ENCODE data around the gene ADD1. TPM values are rescaled to one million over a fixed set of nuclear protein-coding genes. Genes with fewer than 3 reads are reported as not detected.
A peak's percentile ranks its signal among the peaks of the same experiment; 100 is the strongest.

The ADD1 gene
- total RNA-seq, 2 donors from 2014 or later, result 297 to 327 TPM

DNA sequence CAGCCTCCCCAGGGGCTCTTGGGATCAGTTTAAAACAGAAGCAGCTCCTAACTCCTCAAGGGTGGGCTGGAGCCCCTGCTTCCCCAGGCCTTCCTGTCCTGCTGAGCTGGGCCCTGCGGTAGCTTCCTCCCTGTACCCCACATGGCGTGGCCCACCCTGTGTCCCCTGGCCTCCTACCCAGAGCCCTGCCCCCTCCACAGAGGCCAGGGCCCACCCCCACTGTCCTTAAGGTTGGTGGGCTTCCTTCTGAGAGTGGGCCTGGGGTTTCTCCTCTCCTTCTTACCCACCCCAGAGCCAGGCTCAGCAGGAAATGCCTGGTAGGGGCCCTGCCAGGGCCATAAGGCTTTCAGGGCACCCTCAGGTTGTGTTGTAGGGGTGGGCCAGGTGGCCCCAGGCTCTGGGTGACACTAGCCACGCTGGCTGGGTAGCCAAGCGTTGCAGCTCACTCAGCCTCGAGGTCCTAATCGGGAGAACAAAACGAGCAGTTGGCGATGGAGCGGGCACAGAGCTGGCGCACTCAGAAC is 39.1 kb upstream of the ADD1 start:
- peak; percentile 71 for DNase-seq (ENCODE audit: low spot score)
- intact Hi-C loops (cut with DNase I), result loop anchor here in 1 of 2 donors (10.0 kb wide), 1 partner anchor 50 kb away; no protein-coding TSS in a partner anchor

DNA sequence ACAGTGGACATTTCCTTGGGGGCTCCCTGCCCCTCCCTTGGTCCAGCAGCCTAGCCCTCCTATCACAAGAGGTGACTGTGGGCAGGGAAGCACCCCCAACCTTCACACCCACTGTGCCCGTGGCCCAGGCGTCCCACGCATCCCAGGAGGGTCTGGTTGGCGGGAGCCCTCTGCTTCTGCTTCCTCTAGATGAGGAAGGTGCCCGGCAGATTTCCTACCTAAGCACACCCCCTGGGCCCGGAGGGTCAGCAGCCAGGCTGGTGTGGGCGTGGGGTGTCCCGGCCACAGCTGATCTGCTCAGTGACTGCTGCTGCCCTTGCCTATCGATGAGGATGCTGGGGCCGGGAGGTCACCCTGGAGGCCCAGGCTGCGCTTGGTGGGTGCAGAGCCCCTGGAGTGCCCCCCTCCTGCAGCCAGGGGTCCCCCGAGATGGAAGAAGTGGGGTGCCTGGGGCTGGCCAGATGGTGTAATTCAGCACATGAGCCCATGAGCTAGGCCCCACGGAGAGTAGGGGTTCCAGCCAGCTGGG is 38.6 kb upstream of the ADD1 start:
- intact Hi-C loops (cut with DNase I), result loop anchor here in 1 of 2 donors (10.0 kb wide), 1 partner anchor 50 kb away; no protein-coding TSS in a partner anchor
- peak; percentile 71 for DNase-seq (ENCODE audit: low spot score)

DNA sequence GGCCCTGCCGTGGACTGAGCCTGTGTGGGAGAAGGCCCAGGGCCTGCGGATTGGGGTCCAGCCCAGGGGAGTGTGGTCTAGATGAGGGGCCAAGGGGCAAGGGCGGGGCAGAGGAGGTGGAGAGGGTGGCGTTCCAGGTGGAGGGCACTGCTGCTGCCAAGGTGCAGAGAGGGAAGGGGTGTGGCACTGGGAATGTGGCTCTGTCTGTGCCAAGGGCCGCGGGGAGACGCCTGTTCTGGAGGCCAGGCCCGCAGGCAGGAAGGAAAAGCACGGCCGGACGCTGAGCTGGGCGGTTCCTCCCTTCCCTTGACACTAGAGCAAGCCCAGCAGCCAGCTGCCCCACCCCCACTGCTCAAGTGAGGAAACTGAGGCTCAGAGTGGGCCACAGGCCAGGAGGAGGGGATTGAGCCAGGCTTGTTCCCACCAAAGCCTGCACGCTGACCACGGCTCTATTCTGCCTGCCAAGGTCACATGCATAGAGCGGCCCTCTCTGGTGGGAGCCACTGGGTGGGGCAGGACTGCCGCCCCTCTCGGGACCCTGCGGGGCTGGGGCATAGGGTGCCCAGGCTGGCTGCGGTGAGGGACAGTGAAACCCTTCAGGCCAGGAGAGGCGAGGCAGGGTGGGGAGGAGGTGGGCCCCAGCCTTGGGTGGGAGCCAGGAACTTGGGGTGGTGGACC is 37.8 kb upstream of the ADD1 start:
- peak; percentile 91 for DNase-seq (ENCODE audit: low spot score)
- intact Hi-C loops (cut with DNase I), result loop anchor here in 1 of 2 donors (10.0 kb wide), 1 partner anchor 49 kb away; no protein-coding TSS in a partner anchor

DNA sequence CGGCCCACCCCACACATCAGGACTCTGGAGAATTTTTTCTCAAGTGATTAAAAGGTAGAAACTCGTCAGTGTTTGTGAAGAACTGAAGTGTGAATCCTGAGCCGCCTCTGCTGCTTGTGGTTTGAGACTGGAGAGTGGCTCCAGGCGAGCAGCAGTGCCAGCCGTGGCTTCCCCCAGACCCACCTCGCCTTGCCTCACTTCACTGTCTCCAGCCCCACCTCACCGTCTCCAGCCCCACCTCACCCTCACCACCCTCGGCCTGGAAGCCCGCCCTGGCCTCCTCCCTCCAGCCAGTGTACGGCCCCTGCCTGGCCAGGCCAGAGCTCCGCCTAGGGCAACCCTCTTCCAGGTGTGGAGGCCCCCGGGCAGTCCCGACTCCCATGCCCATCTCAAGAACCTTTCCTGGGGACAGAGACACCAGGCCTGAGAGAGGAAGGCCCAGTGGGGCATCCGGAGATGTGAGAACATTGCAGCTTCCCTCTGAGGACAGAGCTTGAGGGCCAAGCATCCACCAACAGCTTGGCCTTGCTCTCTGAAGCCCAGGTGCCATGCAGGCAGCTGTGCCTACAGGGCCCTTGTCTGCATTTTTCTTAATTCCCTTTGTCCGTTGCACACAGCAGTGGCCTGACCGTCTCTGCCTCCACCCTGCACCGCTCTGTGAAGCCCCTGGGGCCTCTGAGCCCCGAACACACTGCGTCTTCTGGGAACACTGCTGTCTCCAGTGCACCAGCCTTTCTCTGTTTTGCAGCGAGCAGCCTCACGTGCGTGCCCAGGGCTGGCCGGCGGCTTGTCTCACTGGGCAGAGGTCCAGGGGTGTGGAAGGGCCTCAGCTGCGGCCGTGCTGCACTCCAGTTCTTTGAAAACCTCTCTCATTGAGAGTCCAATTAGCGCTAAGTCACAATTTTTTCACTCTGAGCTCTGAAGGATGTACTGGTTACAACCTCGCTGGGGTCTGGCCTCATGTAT is 37.0 kb upstream of the ADD1 start:
- peak; percentile 87 for DNase-seq (ENCODE audit: low spot score)
- intact Hi-C loops (cut with DNase I), result loop anchor here in 1 of 2 donors (10.0 kb wide), 1 partner anchor 48 kb away; no protein-coding TSS in a partner anchor

DNA sequence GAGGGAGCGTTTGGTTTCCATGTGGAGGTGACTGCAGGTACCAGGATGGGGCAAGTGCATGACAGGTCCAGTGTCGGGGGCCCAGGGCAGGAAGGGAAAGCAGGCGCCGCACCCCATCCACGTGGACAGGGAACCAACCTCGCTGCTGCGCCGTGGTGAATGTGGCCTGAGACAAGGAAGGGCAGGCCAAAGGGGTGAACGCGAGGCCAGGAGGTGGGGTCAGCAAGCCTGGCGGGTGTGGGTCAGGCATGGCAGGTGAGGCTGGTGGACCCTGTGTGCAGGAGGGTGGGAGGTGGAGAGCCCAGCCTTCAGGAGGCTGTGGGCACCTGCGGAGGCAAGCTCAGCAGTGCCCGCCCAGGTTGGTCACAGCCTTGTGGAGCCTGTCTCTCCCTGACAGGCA is 36.1 kb upstream of the ADD1 start:
- intact Hi-C loops (cut with DNase I), result loop anchor here in 1 of 2 donors (10.0 kb wide), 1 partner anchor 47 kb away; no protein-coding TSS in a partner anchor
- DNase-seq (ENCODE audit: low spot score), result no peak

DNA sequence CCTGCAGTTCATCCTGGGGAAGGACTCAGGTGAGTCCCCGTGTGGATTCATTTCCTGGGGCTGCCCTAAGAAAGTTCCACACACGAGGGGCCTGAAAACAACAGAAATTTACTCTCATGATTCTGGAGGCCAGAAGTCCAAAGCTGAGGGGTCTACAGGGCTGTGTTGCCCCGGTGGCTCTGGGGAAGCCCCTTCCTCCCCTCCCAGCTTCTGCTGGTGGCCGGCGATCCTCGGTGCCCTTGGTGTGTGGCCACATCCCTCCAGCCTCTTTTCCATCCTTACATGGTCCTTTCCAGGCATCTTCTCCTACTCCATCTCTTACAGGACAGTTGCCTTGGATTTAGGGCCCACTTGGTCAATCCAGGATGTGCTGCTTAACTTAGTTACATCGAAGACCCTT is 35.6 kb upstream of the ADD1 start:
- DNase-seq (ENCODE audit: low spot score), result no peak
- intact Hi-C loops (cut with DNase I), result loop anchor here in 1 of 2 donors (10.0 kb wide), 1 partner anchor 47 kb away; no protein-coding TSS in a partner anchor

DNA sequence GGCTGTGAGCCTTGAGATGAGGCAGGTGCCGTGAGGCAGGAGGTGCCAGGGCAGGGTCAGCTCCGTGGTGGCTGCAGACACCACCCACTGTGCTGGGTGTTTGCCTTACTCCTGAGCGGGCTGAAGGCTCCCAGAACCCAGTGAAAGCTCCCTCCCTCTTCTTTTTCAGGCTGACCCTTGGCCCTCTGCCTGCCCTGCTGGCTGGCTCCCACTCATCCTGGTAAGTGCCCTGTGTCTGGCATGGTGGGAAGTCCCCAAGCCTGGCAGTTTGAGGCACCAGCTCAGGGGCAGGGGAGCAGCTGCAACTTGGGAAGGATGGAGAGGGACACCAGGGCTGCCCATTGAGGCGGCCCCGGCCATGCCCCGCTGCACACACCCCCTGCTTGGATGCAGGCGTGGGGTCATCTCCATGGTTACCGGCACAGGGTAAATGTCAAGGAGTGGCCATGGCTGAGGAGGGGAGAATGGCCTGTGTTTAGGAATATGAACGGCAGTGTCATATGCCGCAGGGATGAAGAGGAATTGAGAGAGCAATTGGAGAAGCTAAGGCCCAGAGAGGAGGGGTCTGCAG is 33.9 kb upstream of the ADD1 start:
- no peak for DNase-seq (ENCODE audit: low spot score)
- intact Hi-C loops (cut with DNase I), result loop anchor here in 1 of 2 donors (10.0 kb wide), 1 partner anchor 45 kb away; no protein-coding TSS in a partner anchor

DNA sequence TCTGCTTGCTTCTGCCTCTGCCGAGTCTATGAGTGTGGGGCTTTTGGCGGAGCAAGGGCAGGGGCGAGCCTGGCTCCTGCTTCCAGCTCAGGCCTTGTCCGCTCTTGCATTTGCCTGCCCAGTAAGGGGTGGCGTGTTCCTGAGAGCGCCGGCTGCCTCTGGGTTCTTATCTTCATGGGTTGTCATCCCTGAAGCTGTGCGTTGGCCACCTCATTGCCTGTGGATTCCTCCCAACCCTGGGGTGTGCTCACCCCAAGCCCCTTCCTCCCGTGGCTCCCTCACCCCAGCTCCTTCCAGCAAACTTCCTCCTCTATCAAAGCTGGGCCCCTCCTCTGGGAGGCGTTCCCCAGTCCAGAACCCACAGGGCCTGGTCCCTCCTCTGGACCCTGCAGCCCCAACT is 33.3 kb upstream of the ADD1 start:
- no peak for DNase-seq (ENCODE audit: low spot score)
- intact Hi-C loops (cut with DNase I), result no loop called here

DNA sequence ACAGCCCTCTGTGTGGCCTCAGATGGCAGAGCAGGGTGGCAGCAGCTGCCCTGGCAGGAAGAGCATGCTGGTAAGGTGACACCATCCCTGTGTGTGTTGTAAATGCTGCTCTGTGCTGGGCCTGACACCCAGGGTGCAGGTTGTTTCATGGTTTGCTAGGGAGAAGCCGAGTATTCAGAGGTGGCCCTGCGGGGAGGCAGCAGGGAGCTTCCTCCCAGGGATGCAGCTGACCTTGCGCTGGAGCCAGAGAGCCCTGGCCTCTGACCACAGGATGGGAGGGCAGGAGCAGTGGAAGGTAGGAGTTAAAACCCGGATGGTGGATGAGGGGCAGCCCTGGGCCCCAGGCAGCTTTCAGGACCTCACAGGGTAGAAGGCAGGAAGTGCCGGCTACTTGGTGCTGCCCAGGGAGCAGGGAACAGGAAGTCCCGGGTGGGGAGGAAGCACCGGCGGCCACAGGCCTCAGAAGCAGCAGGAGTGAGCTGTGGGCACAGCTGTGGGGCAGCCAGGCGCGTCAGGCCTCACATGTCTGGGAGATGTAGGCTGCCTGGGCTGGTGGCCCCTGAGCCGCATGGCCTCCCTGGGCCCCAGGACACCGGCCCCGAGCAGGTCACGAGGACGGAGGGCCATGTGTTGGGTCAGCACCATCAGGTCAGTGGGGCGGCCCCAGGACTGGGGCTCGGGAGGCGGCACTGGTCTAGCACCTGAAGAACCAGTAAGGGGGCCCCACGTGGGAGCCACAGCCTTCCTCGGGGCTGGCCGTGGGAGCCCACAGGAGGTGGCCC is 31.6 kb upstream of the ADD1 start:
- intact Hi-C loops (cut with DNase I), result no loop called here
- peak; percentile 95 for DNase-seq (ENCODE audit: low spot score)

DNA sequence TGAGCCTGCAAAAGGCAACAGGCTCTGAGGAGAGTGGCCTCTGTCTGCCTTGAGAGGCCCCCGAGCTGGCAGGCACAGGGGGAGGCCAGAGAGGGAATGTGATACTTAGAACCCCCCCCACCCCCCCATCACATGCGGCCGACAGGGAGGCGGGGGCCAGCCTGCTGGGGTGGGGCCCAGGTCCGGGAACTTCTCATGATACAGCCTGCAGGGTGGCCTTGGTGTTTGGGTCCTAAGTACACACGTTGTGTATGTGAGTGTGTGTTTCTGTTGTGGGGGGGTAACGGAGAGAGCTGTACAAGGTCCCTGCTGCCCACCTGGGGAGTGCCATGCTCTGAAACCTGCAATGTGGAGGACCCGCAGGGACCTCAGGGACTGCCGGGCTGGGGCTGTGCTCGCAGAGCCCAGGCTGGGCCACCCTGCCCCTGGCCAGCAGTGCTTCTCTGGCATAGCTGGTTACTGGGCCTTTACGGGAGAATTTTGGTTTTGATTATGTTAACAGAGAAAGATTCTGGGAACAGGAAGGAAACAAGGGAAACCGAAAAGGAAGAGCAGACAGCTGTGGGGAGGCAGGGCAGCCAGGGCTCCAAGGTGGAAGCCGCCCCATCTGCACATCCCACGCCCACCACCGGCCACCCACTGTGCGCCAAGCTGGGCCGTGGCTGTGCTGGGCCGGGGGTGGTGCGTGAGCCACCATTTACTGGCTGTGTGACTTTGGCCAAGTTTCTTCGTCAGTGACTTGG is 30.9 kb upstream of the ADD1 start:
- intact Hi-C loops (cut with DNase I), result no loop called here
- DNase-seq (ENCODE audit: low spot score), result no peak

DNA sequence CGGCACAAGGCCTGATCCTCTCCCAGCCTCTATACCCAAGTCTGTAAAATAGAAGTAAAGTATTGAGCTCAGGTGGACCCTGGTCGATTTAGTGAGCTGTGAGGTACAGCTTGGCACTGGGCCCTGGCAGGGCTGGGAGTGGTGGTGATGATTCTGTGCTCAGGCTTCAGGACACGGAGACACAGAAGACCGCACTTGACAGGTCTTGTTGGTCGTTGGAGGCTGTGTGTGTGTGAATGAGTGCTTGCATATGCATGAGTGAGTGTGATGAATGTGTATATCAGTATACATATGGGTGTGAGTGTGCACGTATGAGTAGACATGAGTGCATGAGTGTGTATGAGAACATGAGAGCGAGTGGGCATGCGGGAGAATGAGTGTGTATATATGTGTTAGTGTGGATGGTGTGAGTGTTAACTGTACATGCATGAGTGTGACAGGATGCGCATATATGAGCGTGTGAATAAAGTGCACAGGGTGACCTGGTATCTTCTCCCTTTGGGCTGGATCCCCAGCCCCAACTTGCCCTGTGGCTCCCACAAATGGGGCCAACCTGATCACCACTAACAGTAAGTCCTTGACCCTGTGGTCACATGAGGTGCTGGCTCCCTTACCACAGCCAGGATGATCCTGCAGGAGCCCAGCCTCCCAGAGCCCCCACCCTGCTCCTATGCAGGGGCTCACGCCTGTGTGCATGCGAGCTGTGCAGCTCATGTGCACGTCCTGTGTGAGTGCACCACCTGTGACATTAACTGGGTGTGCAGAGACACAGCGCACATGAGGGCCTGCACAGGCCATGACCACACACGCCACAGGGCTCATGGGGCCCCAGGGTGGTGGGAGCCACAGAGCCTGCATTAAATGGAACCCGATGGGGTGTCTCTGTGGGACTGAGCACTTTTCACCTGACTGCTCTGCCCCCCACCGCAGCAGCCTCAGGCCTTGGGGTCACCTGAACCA is 29.9 kb upstream of the ADD1 start:
- intact Hi-C loops (cut with DNase I), result no loop called here

DNA sequence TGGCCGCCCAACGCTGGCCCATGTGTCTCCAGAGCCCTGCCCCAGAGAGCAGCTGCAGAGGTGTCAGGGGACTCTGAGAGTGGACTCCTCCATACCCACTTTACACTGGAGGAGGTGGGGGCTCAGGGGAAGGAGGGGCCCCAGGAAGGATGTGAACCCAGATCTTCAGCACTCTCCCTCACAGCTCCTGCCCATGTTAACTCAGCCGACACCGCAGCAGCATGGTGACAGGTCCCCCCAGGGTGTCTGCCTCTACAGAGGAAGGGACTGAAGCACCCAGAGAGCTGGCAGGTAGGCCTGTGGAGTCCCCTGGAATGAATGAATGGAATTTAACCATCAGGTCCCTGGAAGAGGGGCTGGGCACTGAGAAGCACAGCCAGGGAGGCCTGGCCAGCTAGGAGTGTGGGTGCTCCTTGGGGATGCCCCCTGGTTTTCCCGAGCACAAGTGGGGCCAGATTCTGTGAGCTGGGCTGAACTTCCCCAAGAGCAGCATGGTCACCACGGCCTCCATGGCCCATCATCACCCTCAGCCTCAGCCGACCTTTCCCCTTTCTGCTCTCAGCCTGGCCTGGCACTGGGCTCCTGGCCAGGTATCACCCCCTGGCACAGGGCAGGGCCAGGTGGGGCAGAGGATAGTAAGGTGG is 28.9 kb upstream of the ADD1 start:
- no peak for DNase-seq (ENCODE audit: low spot score)
- intact Hi-C loops (cut with DNase I), result no loop called here

More for the DNA sequence above, 29.9 kb upstream of the ADD1 start:
- no peak for DNase-seq (ENCODE audit: low spot score)

DNA sequence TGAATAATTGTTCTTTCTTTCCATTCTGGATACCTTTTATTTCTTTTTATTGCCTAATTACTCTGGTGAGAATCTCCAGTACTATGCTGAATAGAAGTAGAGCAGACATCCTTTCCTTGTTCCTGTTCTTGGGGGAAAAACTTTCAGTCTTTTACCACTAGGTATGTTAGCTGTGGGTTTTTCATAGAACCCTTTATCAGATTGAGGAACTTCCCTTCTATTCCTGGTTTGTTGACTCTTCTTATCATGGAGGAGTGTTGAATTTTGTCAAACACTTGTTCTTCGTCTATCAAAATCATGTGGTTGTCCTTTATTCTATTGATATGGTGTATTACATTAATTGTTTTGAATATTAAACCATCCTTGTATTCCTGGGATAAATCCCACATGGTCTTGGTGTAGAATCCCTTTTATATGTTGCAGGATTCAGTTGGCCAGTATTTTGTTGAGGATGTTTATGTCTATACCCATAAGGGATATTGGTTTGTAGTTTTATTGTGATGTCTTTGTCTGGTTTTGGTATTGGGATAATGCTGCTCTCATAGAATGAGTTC is 27.2 kb upstream of the ADD1 start:
- intact Hi-C loops (cut with DNase I), result no loop called here
- DNase-seq (ENCODE audit: low spot score), result no peak

DNA sequence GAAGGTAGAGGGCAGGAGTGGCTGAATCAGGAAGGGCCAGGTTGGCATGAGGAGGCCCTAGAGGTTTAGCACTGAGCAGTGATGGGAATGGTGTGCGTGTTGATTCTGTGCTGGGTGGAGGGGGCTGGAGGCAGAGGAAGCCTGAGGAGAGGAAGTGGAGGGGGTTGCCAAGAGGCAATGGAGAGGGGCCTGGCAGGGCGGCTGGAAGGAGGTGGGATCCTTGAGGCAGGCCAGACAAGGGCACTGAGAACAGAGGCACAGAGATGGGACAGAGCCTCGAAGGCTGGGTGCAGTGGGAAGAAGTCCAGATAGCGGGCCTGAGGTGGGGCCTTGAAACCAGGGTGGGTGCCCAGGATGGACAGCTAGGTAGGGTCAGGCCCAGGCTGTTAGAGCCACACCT is 26.5 kb upstream of the ADD1 start:
- DNase-seq (ENCODE audit: low spot score), result no peak
- intact Hi-C loops (cut with DNase I), result no loop called here

DNA sequence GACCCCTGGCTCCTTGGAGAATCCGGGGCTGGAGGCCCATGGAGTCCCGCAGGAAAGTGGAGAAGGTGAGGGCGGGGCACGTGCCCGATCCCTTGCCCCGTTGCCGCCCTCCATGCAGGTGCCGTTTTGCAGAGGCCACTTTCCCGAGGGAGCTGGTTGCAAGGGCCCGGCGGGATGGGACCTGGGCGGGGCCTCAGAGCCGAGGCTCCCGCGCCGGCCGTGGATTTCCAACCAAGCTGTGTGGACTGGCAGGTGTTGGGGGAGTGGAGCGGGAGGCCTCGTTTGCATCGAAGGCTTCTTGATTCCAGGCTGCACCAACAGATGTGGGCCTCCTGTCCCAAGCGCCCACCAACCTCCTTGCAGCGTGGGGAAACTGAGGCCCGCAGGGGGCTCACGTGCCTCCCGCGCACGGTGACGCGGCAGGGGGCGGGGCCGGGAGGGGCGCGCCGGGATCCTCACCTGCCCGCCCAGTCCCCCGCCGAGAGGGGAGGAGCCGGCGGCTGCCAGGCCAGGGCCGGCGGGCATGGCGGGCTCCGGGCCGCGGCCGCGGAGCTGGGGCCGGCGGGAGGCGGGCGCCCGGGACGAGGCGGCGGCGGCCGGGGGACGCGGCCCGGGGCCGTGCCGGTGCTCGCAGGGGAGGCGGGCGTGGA is 25.8 kb upstream of the ADD1 start:
- intact Hi-C loops (cut with DNase I), result no loop called here

More for the DNA sequence above, 25.8 kb upstream of the ADD1 start:
- DNase-seq (ENCODE audit: low spot score), result no peak
